Suprapubic skin (tissue), 4 donors: ENCODE measurements around the gene SYCE3.

Source experiments
- EP300 ChIP-seq: sonication (generic); formaldehyde crosslinking; IDR thresholded peaks from one replicate; pipeline ENCODE4 v1.6.1; 2017; ENCODE audit warnings: antibody characterized with exemption
- POLR2AphosphoS5 ChIP-seq, 3 donors: sonication (generic); formaldehyde crosslinking; IDR thresholded peaks; one replicate each; pipeline ENCODE4 v1.6.1; 2017; ENCODE audit warnings: antibody characterized with exemption in 3 of 3
- TF ChIP-seq, protein P1 (sequence below), 2 donors: fragments of 200-600 bp in 1 of 2; fragments of 450-650 bp in 1 of 2; sonication (generic) in 1 of 2; IDR thresholded peaks; one replicate each; pipeline ENCODE4 v1.5.1; 2016 to 2019; ENCODE audit warnings: antibody characterized with exemption in 2 of 2, mild to moderate bottlenecking in 1 of 2, moderate library complexity in 1 of 2

- TF ChIP-seq, protein P1, sequence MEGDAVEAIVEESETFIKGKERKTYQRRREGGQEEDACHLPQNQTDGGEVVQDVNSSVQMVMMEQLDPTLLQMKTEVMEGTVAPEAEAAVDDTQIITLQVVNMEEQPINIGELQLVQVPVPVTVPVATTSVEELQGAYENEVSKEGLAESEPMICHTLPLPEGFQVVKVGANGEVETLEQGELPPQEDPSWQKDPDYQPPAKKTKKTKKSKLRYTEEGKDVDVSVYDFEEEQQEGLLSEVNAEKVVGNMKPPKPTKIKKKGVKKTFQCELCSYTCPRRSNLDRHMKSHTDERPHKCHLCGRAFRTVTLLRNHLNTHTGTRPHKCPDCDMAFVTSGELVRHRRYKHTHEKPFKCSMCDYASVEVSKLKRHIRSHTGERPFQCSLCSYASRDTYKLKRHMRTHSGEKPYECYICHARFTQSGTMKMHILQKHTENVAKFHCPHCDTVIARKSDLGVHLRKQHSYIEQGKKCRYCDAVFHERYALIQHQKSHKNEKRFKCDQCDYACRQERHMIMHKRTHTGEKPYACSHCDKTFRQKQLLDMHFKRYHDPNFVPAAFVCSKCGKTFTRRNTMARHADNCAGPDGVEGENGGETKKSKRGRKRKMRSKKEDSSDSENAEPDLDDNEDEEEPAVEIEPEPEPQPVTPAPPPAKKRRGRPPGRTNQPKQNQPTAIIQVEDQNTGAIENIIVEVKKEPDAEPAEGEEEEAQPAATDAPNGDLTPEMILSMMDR (IDR thresholded peaks at IDR 0.05), result no peak
- TF ChIP-seq EP300, result no peak
- no peak for TF ChIP-seq POLR2AphosphoS5 (IDR thresholded peaks at IDR 0.05)
These were observed 41.0 kb upstream of the SYCE3 start for GRCh38 chr22:50603511-50604255.
